Activated B cell treated with CpG ODN at 0.5 μM for 24 hours (primary cell): ENCODE measurements around the gene LSAMP. TPM values are rescaled to one million over a fixed set of nuclear protein-coding genes. Genes with fewer than 3 reads are reported as not detected.

Experiments
- ATAC-seq: fragments of 200-7000 bp; cut with Tn5 transposase; one replicate; pipeline ENCODE4 v1.10.0; 2021; ENCODE audit warnings: low read depth, mild to moderate bottlenecking, moderate library complexity
- CTCF ChIA-PET: fragments of 350-600 bp; sonication (Branson Sonifier 250); formaldehyde crosslinking; loops from one replicate; lab custom pipeline; 2021; ENCODE audit warnings: antibody characterized with exemption; lab: Charles Lee
- POLR2A ChIA-PET: fragments of 350-600 bp; sonication (Branson Sonifier 250); formaldehyde crosslinking; loops from one replicate; lab custom pipeline; 2021; ENCODE audit warnings: antibody characterized with exemption; lab: Charles Lee
- DNase-seq: peaks from one replicate; pipeline ENCODE4 v3.0.0; 2022
- H3K27ac Mint-ChIP-seq: one replicate; pipeline ENCODE4 v1.8.0; 2020; ENCODE audit warnings: mixed read lengths
- H3K27me3 Mint-ChIP-seq: one replicate; pipeline ENCODE4 v1.8.0; 2021; ENCODE audit warnings: mixed read lengths
- H3K36me3 Mint-ChIP-seq: one replicate; pipeline ENCODE4 v1.8.0; 2021; ENCODE audit warnings: low read depth, mixed read lengths
- H3K4me1 Mint-ChIP-seq: one replicate; pipeline ENCODE4 v1.8.0; 2021; ENCODE audit warnings: mixed read lengths
- H3K4me3 Mint-ChIP-seq: one replicate; pipeline ENCODE4 v1.8.0; 2020; ENCODE audit warnings: mild to moderate bottlenecking, mixed read lengths
- H3K9me3 Mint-ChIP-seq: one replicate; pipeline ENCODE4 v1.8.0; 2020; ENCODE audit warnings: mixed read lengths
- CTCF ChIP-seq: fragments of 200-600 bp; IDR thresholded peaks from one replicate; pipeline ENCODE4 v1.8.0; 2022; ENCODE audit warnings: antibody characterized with exemption, mild to moderate bottlenecking
- intact Hi-C: fragments of 100-400 bp; cut with micrococcal nuclease; formaldehyde crosslinking; loops from one replicate; pipeline ENCODE4 v1.15.1; 2024
- total RNA-seq: library from RNA; stranded (reverse); gene quantifications from 2 replicates; pipeline ENCODE4 v1.2.3, GENCODE V29; 2022

LSAMP gene
- total RNA-seq, 1 donor from 2014 or later = 0.16 TPM

GRCh38 chr3:116070061-116070460 is 375.2 kb downstream of the LSAMP start:
- H3K4me1 Mint-ChIP-seq = no peaks in the 10 kb centered on the region
- H3K27ac Mint-ChIP-seq = no peak overlapping the region
- no peaks in the 10 kb centered on the region for H3K36me3 Mint-ChIP-seq
- CTCF ChIA-PET = no interaction called here
- H3K27me3 Mint-ChIP-seq = no peaks in the 10 kb centered on the region
- no peak overlapping the region for H3K4me3 Mint-ChIP-seq
- TF ChIP-seq CTCF = no peak
- POLR2A ChIA-PET = no interaction called here
- ATAC-seq (no peak), DNase-seq (no peak)
- intact Hi-C loops = no loop called here
- H3K9me3 Mint-ChIP-seq = no peaks in the 10 kb centered on the region

- ChIA-PET CTCF (no interaction called here), POLR2A (no interaction called here)
- no peaks in the 10 kb centered on the region for H3K27me3 Mint-ChIP-seq
- intact Hi-C loops = no loop called here
- DNase-seq (no peak), ATAC-seq (no peak)
- H3K27ac Mint-ChIP-seq = no peak overlapping the region
- no peak for TF ChIP-seq CTCF
- H3K4me1 Mint-ChIP-seq = no peaks in the 10 kb centered on the region
- no peaks in the 10 kb centered on the region for H3K36me3 Mint-ChIP-seq
- no peak overlapping the region for H3K4me3 Mint-ChIP-seq
- H3K9me3 Mint-ChIP-seq = no peaks in the 10 kb centered on the region
These were observed 376.3 kb downstream of the LSAMP start for GRCh38 chr3:116069024-116069423.

GRCh38 chr3:116067326-116067725 is 378.0 kb downstream of the LSAMP start:
- no peak for TF ChIP-seq CTCF
- no peak for ATAC-seq
- POLR2A ChIA-PET = no interaction called here
- Mint-ChIP-seq H3K27me3 (no peaks in the 10 kb centered on the region), H3K9me3 (no peaks in the 10 kb centered on the region), H3K36me3 (no peaks in the 10 kb centered on the region), H3K4me1 (no peaks in the 10 kb centered on the region), H3K4me3 (no peak overlapping the region), H3K27ac (no peak overlapping the region)
- no peak for DNase-seq
- CTCF ChIA-PET = no interaction called here
- intact Hi-C loops = no loop called here

- intact Hi-C loops = no loop called here
- ChIA-PET CTCF (no interaction called here), POLR2A (no interaction called here)
These were observed 379.8 kb downstream of the LSAMP start for GRCh38 chr3:116065501-116065900.

GRCh38 chr3:116064646-116065045 is 380.6 kb downstream of the LSAMP start:
- ChIA-PET CTCF (no interaction called here), POLR2A (no interaction called here)
- ATAC-seq = no peak
- intact Hi-C loops = no loop called here
- H3K36me3 Mint-ChIP-seq = no peaks in the 10 kb centered on the region
- no peak for DNase-seq
- TF ChIP-seq CTCF = no peak
- no peaks in the 10 kb centered on the region for H3K9me3 Mint-ChIP-seq
- H3K27ac Mint-ChIP-seq = no peak overlapping the region
- no peaks in the 10 kb centered on the region for H3K4me1 Mint-ChIP-seq
- H3K4me3 Mint-ChIP-seq = no peak overlapping the region
- no peaks in the 10 kb centered on the region for H3K27me3 Mint-ChIP-seq

More at GRCh38 chr3:116065501-116065900, 379.8 kb downstream of the LSAMP start:
- TF ChIP-seq CTCF = no peak
- ATAC-seq (no peak), DNase-seq (no peak)
- Mint-ChIP-seq H3K36me3 (no peaks in the 10 kb centered on the region), H3K27ac (no peak overlapping the region), H3K4me3 (no peak overlapping the region), H3K4me1 (no peaks in the 10 kb centered on the region), H3K27me3 (no peaks in the 10 kb centered on the region), H3K9me3 (no peaks in the 10 kb centered on the region)
